Body of pancreas (tissue), 4 donors: ENCODE data around the gene PTTG1IP.

ENCODE experiments used
- CTCF ChIP-seq, 7 experiments: fragments of 450-650 bp in 4 of 7; fragments of 200-600 bp in 3 of 7; sonication (generic) in 3 of 7; IDR thresholded peaks; one replicate each; pipeline ENCODE4 v1.5.1; 2016 to 2019; ENCODE audit warnings: antibody characterized with exemption in 7 of 7
- POLR2A ChIP-seq, 3 donors: fragments of 450-650 bp; IDR thresholded peaks; one replicate each; pipeline ENCODE4 v1.6.1; 2016; ENCODE audit warnings: antibody characterized with exemption in 3 of 3, mild to moderate bottlenecking in 2 of 3

- peak in 2 of 3 donors; percentile 32 to 33 for TF ChIP-seq POLR2A (IDR thresholded peaks at IDR 0.05)
- no peak for TF ChIP-seq CTCF (IDR thresholded peaks at IDR 0.05)
Observed at GRCh38 chr21:44874497-44875315, 1.2 kb upstream of the PTTG1IP start.
